Measurements from ENCODE around the gene MGAM2. TPM values are rescaled to one million over a fixed set of nuclear protein-coding genes. Genes with fewer than 3 reads are reported as not detected.

Gene MGAM2
- total RNA-seq, 4 donors from 2014 or later, result 8.4 to 84.5 (median 46.8) TPM

DNA sequence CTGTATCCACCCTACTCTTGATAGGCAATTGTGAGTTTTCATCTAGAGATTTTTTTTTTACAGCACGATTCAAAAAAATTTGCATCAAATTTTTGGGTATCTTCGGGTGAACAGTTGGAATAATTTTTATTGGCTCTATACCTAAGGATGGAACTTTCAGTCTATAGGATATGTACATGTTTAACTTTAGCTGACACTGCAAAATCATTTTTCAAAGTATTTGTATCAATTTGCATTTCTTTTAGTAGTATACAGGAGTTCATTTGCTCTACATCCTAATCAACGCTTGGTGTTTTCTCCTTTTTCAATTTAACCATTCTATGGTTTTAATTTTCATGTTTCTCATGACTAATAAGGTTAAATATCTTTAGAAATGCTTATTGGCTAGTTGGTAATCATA, 11.7 kb downstream of the MGAM2 start:
- intact Hi-C loops (cut with DNase I; ENCODE audit: low total_unique reads) (no loop called here), in situ Hi-C loops (cut with MboI; ENCODE audit: low pct_ligation_motif_present in 1 of 4, low pct_unique_long_range_greater_than_20kb in 1 of 4, low sequenced_read_pairs in 3 of 4) (no loop called here)
- H3K27me3 ChIP-seq, result no peaks in the 10 kb centered on the region
- no peaks in the 10 kb centered on the region for H3K9me3 ChIP-seq
- no peak overlapping the region for H3K4me3 ChIP-seq
- H3K4me1 ChIP-seq, result no peaks in the 10 kb centered on the region
- no peak overlapping the region for H3K27ac ChIP-seq
- no peak for DNase-seq
- TF ChIP-seq EP300 (IDR thresholded peaks at IDR 0.05; ENCODE audit: low read depth), result no peak
- TF ChIP-seq, protein P1, sequence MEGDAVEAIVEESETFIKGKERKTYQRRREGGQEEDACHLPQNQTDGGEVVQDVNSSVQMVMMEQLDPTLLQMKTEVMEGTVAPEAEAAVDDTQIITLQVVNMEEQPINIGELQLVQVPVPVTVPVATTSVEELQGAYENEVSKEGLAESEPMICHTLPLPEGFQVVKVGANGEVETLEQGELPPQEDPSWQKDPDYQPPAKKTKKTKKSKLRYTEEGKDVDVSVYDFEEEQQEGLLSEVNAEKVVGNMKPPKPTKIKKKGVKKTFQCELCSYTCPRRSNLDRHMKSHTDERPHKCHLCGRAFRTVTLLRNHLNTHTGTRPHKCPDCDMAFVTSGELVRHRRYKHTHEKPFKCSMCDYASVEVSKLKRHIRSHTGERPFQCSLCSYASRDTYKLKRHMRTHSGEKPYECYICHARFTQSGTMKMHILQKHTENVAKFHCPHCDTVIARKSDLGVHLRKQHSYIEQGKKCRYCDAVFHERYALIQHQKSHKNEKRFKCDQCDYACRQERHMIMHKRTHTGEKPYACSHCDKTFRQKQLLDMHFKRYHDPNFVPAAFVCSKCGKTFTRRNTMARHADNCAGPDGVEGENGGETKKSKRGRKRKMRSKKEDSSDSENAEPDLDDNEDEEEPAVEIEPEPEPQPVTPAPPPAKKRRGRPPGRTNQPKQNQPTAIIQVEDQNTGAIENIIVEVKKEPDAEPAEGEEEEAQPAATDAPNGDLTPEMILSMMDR (IDR thresholded peaks at IDR 0.05), result no peak
- no peak for TF ChIP-seq POLR2A (IDR thresholded peaks at IDR 0.05)
- TF ChIP-seq POLR2AphosphoS5 (IDR thresholded peaks at IDR 0.05), result no peak
- no peaks in the 10 kb centered on the region for H3K36me3 ChIP-seq
- 86 to 95% methylated on average over 3 of the region's 3 CpGs for WGBS, 2 donors (ENCODE audit: low coverage in 1 of 2)

DNA sequence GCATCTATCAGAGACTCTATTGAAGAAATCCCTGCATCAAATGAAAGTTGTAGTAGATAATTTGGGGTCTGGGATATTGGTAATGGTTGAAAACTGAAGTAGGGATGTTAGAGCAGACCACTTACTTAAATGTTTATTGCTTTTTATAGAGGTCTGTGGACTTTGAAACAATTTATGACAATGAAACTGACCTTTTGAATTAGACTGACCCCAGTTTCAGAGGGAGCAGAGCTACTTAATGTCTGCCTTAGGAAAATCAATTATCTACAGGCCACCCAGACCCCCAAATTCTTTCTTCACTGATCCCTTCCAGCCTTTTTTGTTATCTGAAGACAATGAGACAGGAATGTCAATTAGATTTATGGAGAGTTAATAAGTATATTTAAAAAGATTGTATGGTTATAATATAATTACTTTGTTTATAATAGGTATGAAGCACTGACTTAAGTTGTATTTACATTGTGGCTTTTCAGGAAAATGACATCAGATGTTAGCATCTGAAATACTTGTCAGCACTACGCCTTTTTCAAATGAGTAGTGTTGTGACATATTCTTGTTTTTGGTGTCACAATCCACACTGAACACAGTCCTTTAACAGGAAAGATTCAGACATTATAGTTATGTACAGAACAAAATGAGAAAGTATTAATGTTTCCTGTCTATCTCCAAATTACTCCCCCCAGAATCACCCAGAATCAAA, 13.9 kb downstream of the MGAM2 start:
- intact Hi-C loops (cut with DNase I; ENCODE audit: low total_unique reads), result no loop called here
- no peaks in the 10 kb centered on the region for H3K4me1 ChIP-seq
- in situ Hi-C loops (cut with MboI; ENCODE audit: low pct_ligation_motif_present in 1 of 4, low pct_unique_long_range_greater_than_20kb in 1 of 4, low sequenced_read_pairs in 3 of 4), result no loop called here
- no peak for DNase-seq
- H3K27ac ChIP-seq, result no peak overlapping the region
- WGBS, 2 donors (ENCODE audit: low coverage in 1 of 2), result 67 to 69% methylated on average over 1 of the region's 1 CpG
- no peak overlapping the region for H3K4me3 ChIP-seq
- H3K9me3 ChIP-seq, result no peaks in the 10 kb centered on the region
- no peaks in the 10 kb centered on the region for H3K36me3 ChIP-seq
- no peaks in the 10 kb centered on the region for H3K27me3 ChIP-seq
- TF ChIP-seq, protein P1 (IDR thresholded peaks at IDR 0.05), result no peak

- H3K27ac ChIP-seq, result peak overlapping the region in 1 of 4 donors; percentile 11
- in situ Hi-C loops (cut with MboI; ENCODE audit: low pct_ligation_motif_present in 1 of 4, low pct_unique_long_range_greater_than_20kb in 1 of 4, low sequenced_read_pairs in 3 of 4), result no loop called here
- peak; percentile 47 for DNase-seq
These were observed 18.7 kb downstream of the MGAM2 start for GRCh38 chr7:142130267-142130666.

GRCh38 chr7:142131439-142132185, 20.1 kb downstream of the MGAM2 start:
- Histone ChIP-seq H3K36me3 (no peaks in the 10 kb centered on the region), H3K4me1 (no peaks in the 10 kb centered on the region), H3K4me3 (no peak overlapping the region), H3K9me3 (no peaks in the 10 kb centered on the region), H3K27me3 (no peaks in the 10 kb centered on the region), H3K27ac (no peak overlapping the region)
- 79 to 87% methylated on average over 4 of the region's 4 CpGs for WGBS, 2 donors (ENCODE audit: low coverage in 1 of 2)
- intact Hi-C loops (cut with DNase I; ENCODE audit: low total_unique reads) (no loop called here), in situ Hi-C loops (cut with MboI; ENCODE audit: low pct_ligation_motif_present in 1 of 4, low pct_unique_long_range_greater_than_20kb in 1 of 4, low sequenced_read_pairs in 3 of 4) (no loop called here)
- TF ChIP-seq, protein P1 (IDR thresholded peaks at IDR 0.05), result no peak
- no peak for TF ChIP-seq POLR2A (IDR thresholded peaks at IDR 0.05)
- TF ChIP-seq POLR2AphosphoS5 (IDR thresholded peaks at IDR 0.05), result no peak
- DNase-seq, result no peak

More at GRCh38 chr7:142130267-142130666, 18.7 kb downstream of the MGAM2 start:
- Histone ChIP-seq H3K4me1 (no peaks in the 10 kb centered on the region), H3K36me3 (no peaks in the 10 kb centered on the region), H3K27me3 (no peaks in the 10 kb centered on the region), H3K9me3 (no peaks in the 10 kb centered on the region), H3K4me3 (no peak overlapping the region)
- TF ChIP-seq, protein P1 (IDR thresholded peaks at IDR 0.05), result no peak
- TF ChIP-seq POLR2A (IDR thresholded peaks at IDR 0.05) (no peak), EP300 (IDR thresholded peaks at IDR 0.05; ENCODE audit: low read depth) (no peak), POLR2AphosphoS5 (IDR thresholded peaks at IDR 0.05) (peak in 1 of 3 donors; percentile 11)
- 0 to 37% methylated on average over 1 to 2 of the region's 2 CpGs for WGBS, 2 donors (ENCODE audit: low coverage in 1 of 2)
- intact Hi-C loops (cut with DNase I; ENCODE audit: low total_unique reads), result no loop called here

Measured in transverse colon (tissue), 4 donors.